GM18499 (cell line): ENCODE results near the gene UAP1.
A peak's percentile ranks its signal among the peaks of the same experiment; 100 is the strongest.

Experiments
- ATAC-seq: cut with Tn5 transposase; IDR thresholded peaks from one replicate; pipeline ENCODE4 v1.9.1; 2021; ENCODE audit warnings: moderate number of reproducible peaks; ENCODE audit not compliant: insufficient read depth, unreplicated experiment

UAP1 gene

GRCh38 chr1:162561616-162562469 is at the start of gene UAP1:
UAP1 (plus strand) TSS chr1:162561722; CDS start chr1:162566069, 4,347 bp downstream.
- ATAC-seq, result no peak

GRCh38 chr1:162527314-162527713 is 34.2 kb upstream of the UAP1 start:
- ATAC-seq, result no peak

DNA sequence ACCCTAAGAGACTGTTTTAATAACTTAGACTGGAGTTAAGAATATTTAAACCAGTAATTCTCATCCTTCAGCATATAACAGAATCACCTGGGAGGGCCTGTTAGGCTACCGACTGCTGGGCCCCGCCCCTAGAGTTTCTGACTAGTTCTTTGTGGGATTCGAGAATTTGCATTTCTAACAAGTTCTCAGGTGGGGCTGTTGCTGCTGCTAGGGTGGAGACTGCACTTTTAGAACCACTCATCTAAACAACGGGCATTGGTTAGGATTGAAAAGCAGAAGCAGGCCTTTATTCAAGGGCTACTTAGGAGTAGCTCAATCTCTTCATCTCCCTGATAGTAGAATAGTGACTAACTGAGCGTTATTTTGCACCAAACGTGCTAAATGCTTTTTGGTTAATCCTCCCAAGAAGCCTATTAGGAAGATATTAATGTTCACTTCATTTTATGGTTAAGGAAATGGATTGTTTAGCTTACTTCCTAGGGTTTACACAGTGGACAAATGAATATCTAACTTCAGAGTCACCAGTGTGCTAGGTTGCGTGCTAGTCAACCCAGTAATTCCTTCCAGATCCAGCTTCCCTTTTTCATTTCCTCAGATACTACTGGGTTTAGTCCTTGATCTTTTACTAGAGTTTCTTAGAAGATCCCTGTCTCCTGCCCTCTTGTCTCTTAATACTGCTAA is 31.1 kb upstream of the UAP1 start:
- peak; percentile 97 for ATAC-seq

DNA sequence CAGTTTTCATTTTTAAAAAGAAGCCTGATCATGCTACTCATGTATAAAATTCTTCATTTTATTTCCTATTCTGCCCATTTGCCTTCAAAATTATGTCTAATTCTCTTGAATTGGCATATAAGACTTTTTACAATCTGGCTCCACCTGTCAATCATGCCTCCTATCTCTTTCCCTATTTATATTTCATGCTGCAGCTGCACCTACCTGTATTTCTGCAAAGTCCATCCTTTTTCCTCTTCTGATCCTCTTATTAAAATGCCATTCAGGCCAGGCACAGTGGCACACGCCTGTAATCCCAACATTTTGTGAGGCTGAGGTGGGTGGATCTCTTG is 30.6 kb upstream of the UAP1 start:
- ATAC-seq, result no peak

- no peak for ATAC-seq
Measured at GRCh38 chr1:162535501-162535900, 26.0 kb upstream of the UAP1 start.

DNA sequence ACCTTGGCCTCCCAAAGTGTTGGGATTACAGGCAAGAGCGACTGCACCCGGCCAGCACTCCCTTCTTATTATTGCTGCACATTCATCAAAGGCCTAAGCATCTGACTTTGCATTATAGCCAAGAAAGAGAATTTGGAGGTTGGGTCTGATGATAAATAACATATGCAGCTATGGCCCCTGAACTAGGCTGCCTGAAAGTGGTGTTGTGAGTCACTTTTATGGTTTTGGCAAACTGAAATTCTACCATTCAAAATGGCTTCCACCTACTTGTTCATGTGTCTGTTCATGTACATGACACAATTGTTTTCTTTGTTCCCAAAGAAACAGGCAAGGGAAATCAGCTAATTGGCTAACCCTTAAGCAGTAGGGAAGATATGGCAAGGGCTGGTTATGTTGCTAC is 25.0 kb upstream of the UAP1 start:
- ATAC-seq, result no peak

GRCh38 chr1:162537216-162537615 is 24.3 kb upstream of the UAP1 start:
- no peak for ATAC-seq

- ATAC-seq, result no peak
Measured at GRCh38 chr1:162538815-162539431, 22.6 kb upstream of the UAP1 start.

GRCh38 chr1:162541619-162542141 is 19.8 kb upstream of the UAP1 start:
- no peak for ATAC-seq

DNA sequence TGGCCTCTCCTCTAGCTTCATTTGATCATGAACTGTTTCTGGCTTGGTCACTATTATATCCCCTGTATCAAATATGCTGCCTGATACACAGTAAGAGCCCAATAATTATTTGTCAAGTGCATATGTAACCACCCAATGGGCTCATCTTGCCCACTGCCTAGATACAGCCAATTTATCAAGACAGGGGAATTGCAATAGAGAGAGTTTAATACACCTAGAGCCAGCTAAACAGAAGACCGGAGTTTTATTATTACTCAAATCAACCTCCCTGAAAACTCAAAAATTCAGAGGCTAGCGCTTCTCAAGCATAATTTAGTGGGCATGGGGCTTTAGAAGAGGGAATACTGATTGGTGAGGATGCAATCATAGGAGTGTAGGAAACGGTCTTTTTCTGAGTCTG is 18.3 kb upstream of the UAP1 start:
- ATAC-seq, result no peak

GRCh38 chr1:162548170-162548569 is 13.4 kb upstream of the UAP1 start:
- ATAC-seq, result no peak

DNA sequence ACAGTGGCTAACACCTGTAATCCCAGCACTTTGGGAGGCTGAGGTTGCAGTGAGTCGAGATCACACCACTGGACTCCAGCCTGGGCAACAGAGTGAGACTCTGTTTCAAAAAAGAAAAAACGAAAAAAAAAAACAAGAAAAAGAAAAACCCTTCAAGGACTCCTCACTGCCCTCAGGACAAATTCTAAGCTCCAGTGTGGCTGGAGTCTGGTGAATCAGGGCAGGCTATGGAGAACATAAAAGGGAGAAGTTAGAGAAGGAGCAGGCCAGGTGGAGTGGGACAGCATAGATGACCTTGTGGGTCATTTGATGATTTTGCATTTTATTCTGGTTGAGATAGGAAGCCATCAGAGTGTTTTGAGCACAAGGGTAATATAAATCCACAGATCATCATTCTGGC is 12.5 kb upstream of the UAP1 start:
- no peak for ATAC-seq

GRCh38 chr1:162550925-162551324 is 10.6 kb upstream of the UAP1 start:
- no peak for ATAC-seq

DNA sequence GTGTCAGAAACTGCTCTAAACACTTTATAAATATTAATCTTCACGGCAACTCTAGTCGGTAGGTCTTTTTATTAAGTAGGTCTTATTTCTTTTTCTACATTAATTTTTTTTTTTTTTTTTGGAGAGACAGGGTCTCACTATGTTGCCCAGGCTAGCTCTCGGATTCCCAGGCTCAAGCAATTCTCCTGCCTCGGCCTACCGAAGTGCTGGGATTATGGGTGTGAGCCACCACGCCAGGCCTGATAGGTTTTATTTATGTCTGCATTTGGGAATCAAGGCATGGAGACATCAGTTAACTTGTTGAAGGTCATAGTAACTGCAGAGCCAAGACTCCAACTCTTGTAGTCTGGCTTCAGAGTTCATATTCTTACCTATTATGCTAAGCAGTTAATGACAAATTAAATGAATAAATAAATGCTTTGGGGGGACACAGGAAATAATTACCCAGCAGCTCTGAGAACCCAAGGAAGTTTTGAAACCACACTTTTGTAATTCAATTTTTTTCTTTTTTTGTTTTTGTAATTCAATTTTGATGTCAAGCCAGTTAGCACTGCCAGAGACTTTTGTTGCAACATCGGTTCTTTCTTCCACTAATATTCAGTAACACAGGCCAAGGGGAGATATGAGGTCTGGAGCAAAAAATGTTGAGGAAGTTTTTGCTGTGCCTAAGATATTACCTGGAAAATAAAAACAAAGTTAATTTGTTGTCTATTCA is 9.4 kb upstream of the UAP1 start:
- ATAC-seq, result no peak

- ATAC-seq, result no peak
Measured at GRCh38 chr1:162552684-162553252, 8.8 kb upstream of the UAP1 start.

DNA sequence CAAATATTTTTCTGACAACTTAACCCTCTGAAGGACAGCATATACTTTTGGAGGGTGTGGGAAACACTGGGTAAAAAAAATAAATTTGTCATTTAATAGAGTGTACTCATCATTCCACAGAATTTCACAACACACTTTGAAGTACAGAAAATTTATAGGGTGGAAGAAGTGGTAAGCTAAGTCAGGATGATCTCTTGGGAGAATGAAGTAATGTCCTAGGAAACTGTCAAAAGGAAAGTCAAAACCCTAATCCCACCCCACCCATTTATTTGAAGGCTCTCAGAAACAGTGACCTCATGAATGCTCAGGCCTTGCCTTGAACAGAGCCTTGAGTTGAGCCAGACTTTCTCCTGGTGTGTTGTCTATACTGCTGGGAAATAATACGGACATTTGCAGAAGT is 7.3 kb upstream of the UAP1 start:
- no peak for ATAC-seq

DNA sequence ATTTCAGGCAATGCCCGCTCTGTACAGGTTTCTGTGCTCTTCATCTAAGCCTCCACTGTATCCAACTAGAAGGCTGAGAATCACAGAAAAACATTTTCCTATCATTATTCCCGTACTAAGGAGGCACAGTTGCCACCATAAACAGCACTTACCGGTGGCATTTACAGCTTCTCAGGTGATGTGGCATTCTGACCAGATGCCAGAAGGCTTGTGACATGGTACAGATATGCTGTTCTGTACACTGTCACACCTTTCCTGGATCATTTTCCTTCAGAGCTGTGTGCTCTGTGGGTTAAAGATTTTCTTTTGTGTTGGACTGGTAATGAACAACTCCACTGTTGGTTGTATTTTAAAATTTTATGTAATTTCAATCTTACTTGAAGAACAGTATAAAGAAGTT is 4.0 kb upstream of the UAP1 start:
- no peak for ATAC-seq

GRCh38 chr1:162560303-162561036 is 1.1 kb upstream of the UAP1 start:
- ATAC-seq, result no peak

GRCh38 chr1:162561037-162561615 is 396 bp upstream of the UAP1 start:
- ATAC-seq, result peak; percentile 85
